H1 (cell line): ENCODE results near the gene SEMA6A.

Source experiments
- MAFK ChIP-seq: IDR thresholded peaks from 2 replicates; pipeline ENCODE4 v1.6.1; 2012; ENCODE audit warnings: low read depth, mild to moderate bottlenecking, improper control_type of control experiment, low read length
- TF ChIP-seq, protein P1 (sequence below): IDR thresholded peaks from 2 replicates; pipeline ENCODE4 v1.6.1; 2011; ENCODE audit warnings: low read length, improper control_type of control experiment
- TF ChIP-seq, protein P2 (sequence below), 3 experiments: IDR thresholded peaks; 1 replicate in 2 of 3; 2 replicates in 1 of 3; pipeline versions ENCODE4 v1.5.1 to v1.6.1; 2011; ENCODE audit warnings: low read length in 3 of 3, mild to moderate bottlenecking in 3 of 3, inconsistent platforms in 2 of 3, low read depth in 1 of 3, moderate library complexity in 1 of 3; ENCODE audit not compliant: insufficient read depth in 1 of 3; ENCODE audit errors: control extremely low read depth in 1 of 3

DNA sequence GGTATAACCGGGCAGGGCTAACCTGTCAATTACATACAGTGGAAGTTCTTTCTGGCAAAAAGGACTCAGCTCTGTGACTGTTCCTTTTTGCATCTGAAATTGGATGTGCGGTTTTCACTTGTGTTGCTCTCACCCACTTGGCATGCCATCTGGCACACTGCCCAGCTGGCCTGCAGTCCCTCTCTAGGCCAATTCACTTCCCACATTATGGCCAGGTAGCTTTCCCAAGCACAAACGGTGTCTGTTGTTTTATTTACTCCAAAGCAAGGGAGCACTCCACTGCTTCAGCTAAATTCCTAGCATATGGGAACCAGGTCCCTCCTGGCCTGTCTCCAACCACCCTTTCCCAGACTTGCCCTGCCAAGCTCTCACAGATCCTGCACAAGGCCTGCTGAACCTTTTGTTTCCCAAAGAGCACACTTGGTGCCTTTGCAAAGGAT is 132.5 kb downstream of the SEMA6A start:
- TF ChIP-seq, protein P1, sequence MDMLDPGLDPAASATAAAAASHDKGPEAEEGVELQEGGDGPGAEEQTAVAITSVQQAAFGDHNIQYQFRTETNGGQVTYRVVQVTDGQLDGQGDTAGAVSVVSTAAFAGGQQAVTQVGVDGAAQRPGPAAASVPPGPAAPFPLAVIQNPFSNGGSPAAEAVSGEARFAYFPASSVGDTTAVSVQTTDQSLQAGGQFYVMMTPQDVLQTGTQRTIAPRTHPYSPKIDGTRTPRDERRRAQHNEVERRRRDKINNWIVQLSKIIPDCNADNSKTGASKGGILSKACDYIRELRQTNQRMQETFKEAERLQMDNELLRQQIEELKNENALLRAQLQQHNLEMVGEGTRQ, result no peak
- TF ChIP-seq, protein P2, sequence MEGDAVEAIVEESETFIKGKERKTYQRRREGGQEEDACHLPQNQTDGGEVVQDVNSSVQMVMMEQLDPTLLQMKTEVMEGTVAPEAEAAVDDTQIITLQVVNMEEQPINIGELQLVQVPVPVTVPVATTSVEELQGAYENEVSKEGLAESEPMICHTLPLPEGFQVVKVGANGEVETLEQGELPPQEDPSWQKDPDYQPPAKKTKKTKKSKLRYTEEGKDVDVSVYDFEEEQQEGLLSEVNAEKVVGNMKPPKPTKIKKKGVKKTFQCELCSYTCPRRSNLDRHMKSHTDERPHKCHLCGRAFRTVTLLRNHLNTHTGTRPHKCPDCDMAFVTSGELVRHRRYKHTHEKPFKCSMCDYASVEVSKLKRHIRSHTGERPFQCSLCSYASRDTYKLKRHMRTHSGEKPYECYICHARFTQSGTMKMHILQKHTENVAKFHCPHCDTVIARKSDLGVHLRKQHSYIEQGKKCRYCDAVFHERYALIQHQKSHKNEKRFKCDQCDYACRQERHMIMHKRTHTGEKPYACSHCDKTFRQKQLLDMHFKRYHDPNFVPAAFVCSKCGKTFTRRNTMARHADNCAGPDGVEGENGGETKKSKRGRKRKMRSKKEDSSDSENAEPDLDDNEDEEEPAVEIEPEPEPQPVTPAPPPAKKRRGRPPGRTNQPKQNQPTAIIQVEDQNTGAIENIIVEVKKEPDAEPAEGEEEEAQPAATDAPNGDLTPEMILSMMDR (IDR thresholded peaks at IDR 0.05; ENCODE audit: control extremely low read depth in 1 of 3, insufficient read depth in 1 of 3, low read depth in 1 of 3, low read length in 3 of 3), result no peak
- TF ChIP-seq MAFK, result no peak
